GM10847 (cell line): Measurements from ENCODE around the gene C2orf74.

Source experiments
- POLR2A ChIP-seq: IDR thresholded peaks from 2 replicates; pipeline ENCODE4 v1.6.1; 2011; ENCODE audit not compliant: insufficient read length; ENCODE audit errors: extremely low read depth

The C2orf74 gene

GRCh38 chr2:61161888-61162287 is at the start of gene C2orf74:
Gene C2orf74 (plus strand): TSS chr2:61162188. CDS start chr2:61162515, 327 bp downstream.
- TF ChIP-seq POLR2A = no peak

GRCh38 chr2:61114147-61114546 is 47.8 kb upstream of the C2orf74 start:
- TF ChIP-seq POLR2A = no peak

GRCh38 chr2:61116302-61116701 is 45.7 kb upstream of the C2orf74 start:
- no peak for TF ChIP-seq POLR2A

DNA sequence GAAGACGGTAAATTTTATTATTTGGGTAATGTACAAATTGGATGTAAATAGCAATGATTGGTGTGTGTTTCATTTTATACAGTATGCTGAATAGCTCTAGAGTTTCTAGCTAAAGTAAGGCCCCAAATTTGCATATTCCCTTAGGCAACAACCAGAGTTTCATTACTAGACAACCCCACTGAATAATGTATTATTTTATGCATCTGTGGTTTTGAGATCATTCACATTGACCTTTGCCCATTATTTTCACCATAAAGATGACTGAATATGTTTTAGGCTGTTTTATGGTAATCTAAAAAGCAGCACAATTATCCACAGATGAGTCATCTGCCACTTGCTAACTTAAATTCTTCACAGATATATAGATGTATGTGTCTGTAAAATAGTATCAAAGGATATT is 44.5 kb upstream of the C2orf74 start:
- TF ChIP-seq POLR2A = no peak

GRCh38 chr2:61125123-61125710 is 36.8 kb upstream of the C2orf74 start:
- no peak for TF ChIP-seq POLR2A

- no peak for TF ChIP-seq POLR2A
These were observed 36.2 kb upstream of the C2orf74 start for GRCh38 chr2:61125798-61126197.

DNA sequence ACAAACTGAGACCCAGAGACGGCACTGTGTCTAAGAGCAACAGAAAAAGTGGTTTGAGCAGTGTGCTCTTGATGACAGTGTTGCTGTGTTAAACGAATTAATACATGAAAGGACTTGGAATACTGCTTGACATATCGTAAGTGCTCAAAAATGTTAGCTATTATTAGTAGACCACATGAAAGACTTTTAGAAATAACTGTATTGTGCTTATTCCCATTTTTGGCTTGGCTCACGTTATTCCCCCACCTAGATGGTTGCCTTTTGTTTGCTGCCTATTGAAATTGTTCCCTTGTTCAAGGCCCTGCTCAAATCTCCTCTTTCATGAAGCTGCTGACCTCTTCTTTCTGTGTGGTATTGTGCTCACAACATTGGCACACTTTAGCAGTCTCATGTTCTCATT is 27.8 kb upstream of the C2orf74 start:
- no peak for TF ChIP-seq POLR2A

DNA sequence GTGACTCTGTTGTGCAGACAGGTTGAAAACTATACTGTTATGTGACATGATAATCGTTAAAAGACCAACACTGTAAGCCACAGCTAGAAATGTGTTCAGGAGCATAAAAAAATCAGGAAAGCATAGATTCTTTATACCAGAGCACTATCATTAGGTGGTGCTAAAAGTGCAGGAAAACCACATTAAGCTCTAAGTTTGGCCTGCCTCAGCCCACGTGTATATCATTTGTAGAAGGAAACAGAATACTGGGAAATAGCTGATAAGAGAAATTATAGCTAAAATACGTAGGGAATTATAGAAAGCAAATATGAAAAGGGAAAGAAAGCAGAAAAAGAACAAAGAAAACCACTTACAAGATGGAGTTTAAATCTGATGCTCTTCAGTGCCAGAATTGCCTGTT is 26.5 kb upstream of the C2orf74 start:
- TF ChIP-seq POLR2A = no peak

GRCh38 chr2:61138859-61139258 is 23.1 kb upstream of the C2orf74 start:
- TF ChIP-seq POLR2A = no peak

DNA sequence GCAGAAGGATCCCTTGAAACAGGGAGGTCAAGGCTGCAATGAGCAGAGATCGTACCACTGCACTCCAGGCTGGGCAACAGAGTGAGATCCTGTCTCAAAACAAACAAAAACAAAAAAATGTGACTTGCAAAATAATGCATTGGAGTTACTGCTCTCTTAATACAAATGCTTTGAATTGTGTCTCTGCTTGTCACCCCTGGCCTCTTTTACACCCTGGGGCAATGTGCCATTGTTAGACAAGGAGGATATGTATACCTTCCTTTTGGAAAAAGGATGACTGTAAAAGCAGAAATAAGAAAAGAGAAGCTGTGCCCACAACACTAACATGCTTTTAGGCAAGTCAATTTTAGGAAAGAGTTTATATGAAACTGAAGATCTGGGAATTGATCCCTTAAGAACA is 20.8 kb upstream of the C2orf74 start:
- TF ChIP-seq POLR2A = no peak

DNA sequence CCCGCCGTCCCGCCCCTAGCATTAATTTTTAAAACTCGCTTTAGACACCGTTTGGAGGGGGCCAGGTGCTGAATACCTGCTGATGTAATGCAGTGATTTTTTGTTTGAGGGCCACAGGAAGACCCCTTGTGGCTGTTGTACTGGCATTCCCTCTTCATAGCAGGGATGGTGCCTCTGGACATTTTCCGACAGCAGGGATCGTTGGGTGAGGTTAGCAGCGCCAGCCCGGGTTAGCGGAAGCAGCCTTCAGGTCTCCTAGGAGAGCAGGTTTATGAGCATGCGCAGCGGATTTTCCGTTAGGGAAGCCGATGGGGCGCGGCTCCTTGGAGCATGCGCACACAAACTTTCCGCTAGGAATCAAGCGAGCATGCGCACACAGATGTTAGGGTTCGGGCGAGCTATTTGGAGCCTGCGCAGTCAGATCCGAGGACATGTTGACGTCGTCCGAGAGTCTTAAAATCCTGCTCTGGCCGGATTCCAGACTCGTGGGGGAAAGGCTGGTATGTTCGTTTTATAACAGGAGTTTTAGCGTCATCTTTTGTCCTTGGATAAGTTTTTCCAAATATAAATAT is 17.2 kb upstream of the C2orf74 start:
- peak; percentile 83 for TF ChIP-seq POLR2A

DNA sequence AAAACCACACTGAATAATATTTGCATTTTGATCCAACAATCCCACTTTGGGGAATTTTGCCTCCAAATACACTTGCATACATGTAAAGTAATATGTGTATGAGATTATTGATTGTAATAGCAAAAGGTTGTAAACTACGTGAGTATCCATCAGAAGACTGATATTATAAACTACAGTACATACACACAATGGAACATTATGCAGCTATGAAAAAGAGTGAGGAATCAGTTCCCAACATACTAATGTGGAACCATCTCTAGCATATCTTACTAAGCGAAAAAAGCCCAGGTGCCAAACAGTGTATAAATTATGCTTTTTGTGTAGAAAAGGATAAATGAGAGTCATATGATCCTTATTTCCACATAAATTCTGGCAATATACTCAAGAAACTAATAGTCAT is 16.0 kb upstream of the C2orf74 start:
- no peak for TF ChIP-seq POLR2A

DNA sequence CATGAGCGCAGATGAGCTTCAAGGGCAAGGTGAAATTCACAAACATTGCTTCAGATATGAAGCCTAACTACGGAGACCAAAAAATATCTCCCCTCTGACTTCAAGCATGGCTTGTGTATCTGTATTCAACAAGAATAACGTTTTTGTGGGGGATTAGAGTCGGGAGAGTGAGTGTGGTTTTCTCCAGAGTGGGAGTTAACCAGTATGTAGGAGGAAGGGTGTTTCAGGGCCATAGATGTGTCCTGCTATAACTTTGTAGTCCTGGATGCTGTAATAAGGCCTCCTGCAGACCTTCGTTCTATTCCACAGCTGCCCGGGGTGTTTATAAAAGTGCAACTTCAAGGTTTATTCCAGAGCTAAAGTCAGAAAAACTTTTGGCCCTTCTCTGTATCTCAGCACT is 12.9 kb upstream of the C2orf74 start:
- no peak for TF ChIP-seq POLR2A

GRCh38 chr2:61151436-61151835 is 10.6 kb upstream of the C2orf74 start:
- TF ChIP-seq POLR2A = no peak

- TF ChIP-seq POLR2A = no peak
These were observed 4.5 kb upstream of the C2orf74 start for GRCh38 chr2:61157371-61158003.

GRCh38 chr2:61158356-61158955 is 3.5 kb upstream of the C2orf74 start:
- TF ChIP-seq POLR2A = no peak

GRCh38 chr2:61162721-61163120 is 733 bp downstream of the C2orf74 start:
- TF ChIP-seq POLR2A = no peak

DNA sequence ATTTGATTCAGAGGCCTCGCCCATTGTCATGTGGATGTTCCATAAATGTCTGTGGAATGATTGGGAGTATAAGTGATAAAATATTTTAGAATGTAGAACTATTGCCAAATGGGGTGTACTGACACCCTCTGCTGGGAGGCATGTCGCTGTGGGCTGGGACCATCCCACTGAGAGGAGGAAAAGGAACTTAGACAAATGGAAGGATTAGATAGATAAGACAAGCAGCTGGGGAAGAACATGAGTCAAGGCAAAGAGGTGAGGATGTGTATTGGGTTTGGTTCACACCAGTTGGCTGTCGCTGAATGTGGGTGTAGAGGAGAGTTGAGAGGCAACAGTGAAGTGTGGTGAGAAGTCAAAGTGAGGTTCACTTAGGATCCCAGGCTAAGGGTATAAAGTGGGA is 4.0 kb downstream of the C2orf74 start:
- no peak for TF ChIP-seq POLR2A
